Right forelimb (tissue), 1 donor: Measurements from ENCODE around the gene ERVMER34-1.

Experiments used
- DNase-seq: peaks from one replicate; pipeline ENCODE4 v3.0.0-alpha.2; 2018

ERVMER34-1 gene

GRCh38 chr4:52716364-52717151 is 34.7 kb downstream of the ERVMER34-1 start:
- DNase-seq, result no peak

- DNase-seq, result no peak
Measured at GRCh38 chr4:52715914-52716313, 35.3 kb downstream of the ERVMER34-1 start.

GRCh38 chr4:52715255-52715897 is 35.8 kb downstream of the ERVMER34-1 start:
- DNase-seq, result no peak

- DNase-seq, result no peak
Measured at GRCh38 chr4:52714597-52715254, 36.5 kb downstream of the ERVMER34-1 start.

- no peak for DNase-seq
Measured at GRCh38 chr4:52713456-52713937, 37.7 kb downstream of the ERVMER34-1 start.

- DNase-seq, result peak; percentile 99
Measured at GRCh38 chr4:52712251-52713130, 38.7 kb downstream of the ERVMER34-1 start.

GRCh38 chr4:52711834-52712250 is 39.4 kb downstream of the ERVMER34-1 start:
- no peak for DNase-seq

- DNase-seq, result no peak
Measured at GRCh38 chr4:52711272-52711671, 40.0 kb downstream of the ERVMER34-1 start.

GRCh38 chr4:52709155-52709554 is 42.1 kb downstream of the ERVMER34-1 start:
- DNase-seq, result no peak

- DNase-seq, result no peak
Measured at GRCh38 chr4:52704661-52705060, 46.6 kb downstream of the ERVMER34-1 start.

- no peak for DNase-seq
Measured at GRCh38 chr4:52704133-52704532, 47.1 kb downstream of the ERVMER34-1 start.

GRCh38 chr4:52701207-52701606 is 50.0 kb downstream of the ERVMER34-1 start:
- DNase-seq, result no peak

GRCh38 chr4:52694936-52695335 is 56.3 kb downstream of the ERVMER34-1 start:
- no peak for DNase-seq

- DNase-seq, result no peak
Measured at GRCh38 chr4:52693492-52693891, 57.7 kb downstream of the ERVMER34-1 start.
